SH-SY5Y (cell line): ENCODE data around the gene NAALADL1.

Experiments used
- GATA2 ChIP-seq: IDR thresholded peaks from 2 replicates; pipeline ENCODE4 v1.6.1; 2011; ENCODE audit warnings: mild to moderate bottlenecking, low read depth, low read length
- GATA3 ChIP-seq: IDR thresholded peaks from 2 replicates; pipeline ENCODE4 v1.6.1; 2011; ENCODE audit warnings: low read depth, mild to moderate bottlenecking, low read length, moderate library complexity

GRCh38 chr11:64996327-64996709 is 62.0 kb downstream of the NAALADL1 start:
- TF ChIP-seq GATA3 (no peak), GATA2 (no peak)
